A549 (cell line): Measurements from ENCODE around the gene HRH4. TPM values are rescaled to one million over a fixed set of nuclear protein-coding genes. Genes with fewer than 3 reads are reported as not detected.

Source experiments
- ATAC-seq, 2 experiments: fragments of 200-7000 bp in 1 of 2; fragments of >200 bp in 1 of 2; cut with Nextera tagmentation in 1 of 2; cut with Tn5 transposase in 1 of 2; 3 replicates each; pipeline versions ENCODE4 v1.8.0 to v1.9.1; 2018 to 2020; ENCODE audit warnings: mild to moderate bottlenecking in 1 of 2, moderate library complexity in 1 of 2
- CTCF ChIA-PET: fragments of 300-600 bp; sonication (Branson Sonifier 250); formaldehyde crosslinking; extraction: SDS; loops from one replicate; lab custom pipeline; 2021; ENCODE audit warnings: antibody characterized with exemption, inconsistent platforms; lab: Yijun Ruan, JAX
- POLR2A ChIA-PET: fragments of 350-600 bp; formaldehyde crosslinking; extraction: SDS; loops from one replicate; lab custom pipeline; 2021; ENCODE audit warnings: antibody characterized with exemption, inconsistent platforms; lab: Yijun Ruan, JAX
- DNase-seq, 2 experiments: peaks; one replicate each; pipeline versions ENCODE4 v3.0.0 to v3.0.0-alpha.2; 2011 to 2016; ENCODE audit warnings: low read depth in 1 of 2, low spot score in 1 of 2
- FAIRE-seq: peaks from 2 replicates; lab custom pipeline; 2011; peaks lifted over from hg19 to GRCh38; lab: Jason Lieb, UNC
- H3K27ac ChIP-seq, 2 experiments: fragments of >200 bp; sonication (Bioruptor Twin); formaldehyde crosslinking; 3 replicates each; pipeline ENCODE4 v1.5.1; 2016 to 2017
- H3K4me1 ChIP-seq: fragments of >200 bp; sonication (Bioruptor Twin); formaldehyde crosslinking; 3 replicates; pipeline ENCODE4 v1.6.1; 2016
- H3K4me2 ChIP-seq: fragments of >200 bp; sonication (Bioruptor Twin); formaldehyde crosslinking; 3 replicates; pipeline ENCODE4 v1.6.1; 2016
- H3K4me3 ChIP-seq: fragments of >200 bp; sonication (Bioruptor Twin); formaldehyde crosslinking; 3 replicates; pipeline ENCODE4 v1.5.1; 2016
- H3K9me3 ChIP-seq: fragments of >200 bp; sonication (Bioruptor Twin); formaldehyde crosslinking; 3 replicates; pipeline ENCODE4 v1.6.1; 2016
- BHLHE40 ChIP-seq: IDR thresholded peaks from 2 replicates; pipeline ENCODE4 v1.6.1; 2012; ENCODE audit warnings: low read depth, low read length, inconsistent platforms
- CEBPB ChIP-seq, 2 experiments: fragments of >200 bp in 1 of 2; sonication (Bioruptor Twin) in 1 of 2; formaldehyde crosslinking in 1 of 2; IDR thresholded peaks; 2 replicates each; pipeline ENCODE4 v1.6.1; 2012 to 2016
- CHD4 ChIP-seq: fragments of 200-600 bp; sonication (generic); IDR thresholded peaks from 2 replicates; pipeline ENCODE4 v1.6.1; 2016; ENCODE audit warnings: antibody characterized with exemption, mild to moderate bottlenecking, borderline replicate concordance
- EP300 ChIP-seq, 2 experiments: fragments of >200 bp; sonication (Bioruptor Twin); formaldehyde crosslinking; IDR thresholded peaks; 2 replicates in 1 of 2; 3 replicates in 1 of 2; pipeline ENCODE4 v1.6.1; 2016 to 2017
- JUNB ChIP-seq: fragments of >200 bp; sonication (Bioruptor Twin); formaldehyde crosslinking; IDR thresholded peaks from 2 replicates; pipeline ENCODE4 v1.6.1; 2016
- MYC ChIP-seq: IDR thresholded peaks from 2 replicates; pipeline ENCODE4 v1.6.1; 2012; ENCODE audit warnings: mild to moderate bottlenecking, inconsistent platforms, low read length, improper control_type of control experiment, borderline replicate concordance
- POLR2AphosphoS2 ChIP-seq: conservative IDR thresholded peaks from 2 replicates; pipeline ENCODE4 v1.6.1; 2012; ENCODE audit warnings: low read length, improper control_type of control experiment, inconsistent platforms
- RARB ChIP-seq: fragments of 250-450 bp; sonication (Bioruptor Pico); IDR thresholded peaks from 2 replicates; pipeline ENCODE4 v1.8.0; 2021; ENCODE audit warnings: mild to moderate bottlenecking, moderate library complexity
- RCOR1 ChIP-seq: fragments of 150-350 bp; IDR thresholded peaks from 2 replicates; pipeline ENCODE4 v1.6.1; 2014; ENCODE audit warnings: antibody characterized with exemption, low read length, low read depth
- ZFP36 ChIP-seq: fragments of 450-650 bp; IDR thresholded peaks from 2 replicates; pipeline ENCODE4 v1.6.1; 2014; ENCODE audit warnings: borderline replicate concordance; ENCODE audit not compliant: partially characterized antibody
- WGBS: methylation state at CpG from one replicate; pipeline ENCODE4 v1.1.6; 2017; ENCODE audit errors: missing lambda C conversion rate; 5-methylcytosine and 5-hydroxymethylcytosine counted together
- polyA plus RNA-seq, 4 experiments: library from polyadenylated mRNA; depleted of rRNA in 3 of 4; stranded (reverse); fragments of >200 nt; fragmentation: RNase III in 1 of 4; extraction: RNeasy Plus Mini Kit Qiagen cat#74134 plus additional on column Dnase treatment in 1 of 4; gene quantifications; 2 replicates in 3 of 4; 3 replicates in 1 of 4; pipeline ENCODE4 v1.2.3, GENCODE V29; 2011 to 2017
- TF ChIP-seq, protein P1 (sequence below): fragments of 250-450 bp; sonication (Bioruptor Pico); IDR thresholded peaks from 2 replicates; pipeline ENCODE4 v1.5.0; 2020; ENCODE audit warnings: low read depth, mild to moderate bottlenecking, moderate library complexity
- TF ChIP-seq, protein P2 (sequence below): fragments of >200 bp; sonication (Bioruptor Twin); formaldehyde crosslinking; IDR thresholded peaks from 3 replicates; pipeline ENCODE4 v1.5.1; 2016
- TF ChIP-seq, protein P3 (sequence below): fragments of 450-650 bp; IDR thresholded peaks from 2 replicates; pipeline ENCODE4 v1.6.1; 2014; ENCODE audit warnings: antibody characterized with exemption
- TF ChIP-seq, protein P4 (sequence below): fragments of >200 bp; sonication (Bioruptor Twin); formaldehyde crosslinking; IDR thresholded peaks from 3 replicates; pipeline ENCODE4 v1.6.1; 2016
- TF ChIP-seq, protein P5 (sequence below): IDR thresholded peaks from 2 replicates; pipeline ENCODE4 v1.6.1; 2012

Gene HRH4
- polyA plus RNA-seq, 2 of the 4 experiments (the other 2 are of a cell fraction): 0.04 to 0.08 TPM

DNA sequence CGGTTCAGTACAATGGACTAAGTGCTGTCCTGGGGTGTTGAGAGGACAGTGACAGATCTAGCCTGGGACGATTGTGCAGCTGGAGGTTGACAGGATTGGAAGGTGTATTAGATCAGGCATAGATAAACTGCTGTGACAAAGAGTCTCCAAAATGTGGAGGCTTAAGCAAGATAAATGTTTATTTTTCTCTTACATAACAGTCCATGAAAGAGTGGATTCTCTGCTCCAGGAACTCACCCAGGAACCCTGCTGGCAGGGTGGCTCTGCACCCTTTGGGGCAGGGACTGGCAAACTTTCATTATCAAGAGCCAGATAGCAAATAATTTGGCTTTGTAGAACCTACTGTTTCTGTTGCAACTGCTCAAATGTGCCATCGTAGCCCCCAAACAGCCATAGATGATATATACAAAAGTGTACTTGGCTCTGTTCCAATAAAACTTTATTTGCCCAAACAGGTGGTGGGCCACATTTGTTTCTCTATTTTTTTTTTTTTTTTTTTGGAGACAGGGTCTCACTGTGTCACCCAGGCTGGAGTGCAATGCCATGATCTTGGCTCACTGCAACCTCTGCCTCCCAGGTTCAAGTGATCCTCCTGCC lies 9.7 kb downstream of the HRH4 start:
- WGBS: 50% methylated on average over 3 of the region's 3 CpGs
- CTCF ChIA-PET: interaction anchor here (0.7 to 1.0 kb wide), 3 partner anchors 23 to 319 kb away, joined by 3 read pairs; no protein-coding TSS in a partner anchor
- no peak for DNase-seq
- Histone ChIP-seq H3K9me3 (no peaks in the 10 kb centered on the region), H3K4me2 (no peak overlapping the region), H3K4me1 (no peaks in the 10 kb centered on the region), H3K4me3 (no peak overlapping the region), H3K27ac (no peak overlapping the region)
- ATAC-seq: no peak
- TF ChIP-seq, protein P1, sequence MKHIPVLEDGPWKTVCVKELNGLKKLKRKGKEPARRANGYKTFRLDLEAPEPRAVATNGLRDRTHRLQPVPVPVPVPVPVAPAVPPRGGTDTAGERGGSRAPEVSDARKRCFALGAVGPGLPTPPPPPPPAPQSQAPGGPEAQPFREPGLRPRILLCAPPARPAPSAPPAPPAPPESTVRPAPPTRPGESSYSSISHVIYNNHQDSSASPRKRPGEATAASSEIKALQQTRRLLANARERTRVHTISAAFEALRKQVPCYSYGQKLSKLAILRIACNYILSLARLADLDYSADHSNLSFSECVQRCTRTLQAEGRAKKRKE (CRISPR knock-in tag): no peak
- TF ChIP-seq EP300 (IDR thresholded peaks at IDR 0.05): no peak
- TF ChIP-seq, protein P2, sequence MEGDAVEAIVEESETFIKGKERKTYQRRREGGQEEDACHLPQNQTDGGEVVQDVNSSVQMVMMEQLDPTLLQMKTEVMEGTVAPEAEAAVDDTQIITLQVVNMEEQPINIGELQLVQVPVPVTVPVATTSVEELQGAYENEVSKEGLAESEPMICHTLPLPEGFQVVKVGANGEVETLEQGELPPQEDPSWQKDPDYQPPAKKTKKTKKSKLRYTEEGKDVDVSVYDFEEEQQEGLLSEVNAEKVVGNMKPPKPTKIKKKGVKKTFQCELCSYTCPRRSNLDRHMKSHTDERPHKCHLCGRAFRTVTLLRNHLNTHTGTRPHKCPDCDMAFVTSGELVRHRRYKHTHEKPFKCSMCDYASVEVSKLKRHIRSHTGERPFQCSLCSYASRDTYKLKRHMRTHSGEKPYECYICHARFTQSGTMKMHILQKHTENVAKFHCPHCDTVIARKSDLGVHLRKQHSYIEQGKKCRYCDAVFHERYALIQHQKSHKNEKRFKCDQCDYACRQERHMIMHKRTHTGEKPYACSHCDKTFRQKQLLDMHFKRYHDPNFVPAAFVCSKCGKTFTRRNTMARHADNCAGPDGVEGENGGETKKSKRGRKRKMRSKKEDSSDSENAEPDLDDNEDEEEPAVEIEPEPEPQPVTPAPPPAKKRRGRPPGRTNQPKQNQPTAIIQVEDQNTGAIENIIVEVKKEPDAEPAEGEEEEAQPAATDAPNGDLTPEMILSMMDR: no peak
- no peak for TF ChIP-seq MYC
- no peak for TF ChIP-seq JUNB
- TF ChIP-seq RCOR1: no peak
- TF ChIP-seq, protein P3, sequence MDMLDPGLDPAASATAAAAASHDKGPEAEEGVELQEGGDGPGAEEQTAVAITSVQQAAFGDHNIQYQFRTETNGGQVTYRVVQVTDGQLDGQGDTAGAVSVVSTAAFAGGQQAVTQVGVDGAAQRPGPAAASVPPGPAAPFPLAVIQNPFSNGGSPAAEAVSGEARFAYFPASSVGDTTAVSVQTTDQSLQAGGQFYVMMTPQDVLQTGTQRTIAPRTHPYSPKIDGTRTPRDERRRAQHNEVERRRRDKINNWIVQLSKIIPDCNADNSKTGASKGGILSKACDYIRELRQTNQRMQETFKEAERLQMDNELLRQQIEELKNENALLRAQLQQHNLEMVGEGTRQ: no peak
- TF ChIP-seq POLR2AphosphoS2: no peak
- TF ChIP-seq ZFP36: no peak
- FAIRE-seq: no peak
- POLR2A ChIA-PET: no interaction called here

DNA sequence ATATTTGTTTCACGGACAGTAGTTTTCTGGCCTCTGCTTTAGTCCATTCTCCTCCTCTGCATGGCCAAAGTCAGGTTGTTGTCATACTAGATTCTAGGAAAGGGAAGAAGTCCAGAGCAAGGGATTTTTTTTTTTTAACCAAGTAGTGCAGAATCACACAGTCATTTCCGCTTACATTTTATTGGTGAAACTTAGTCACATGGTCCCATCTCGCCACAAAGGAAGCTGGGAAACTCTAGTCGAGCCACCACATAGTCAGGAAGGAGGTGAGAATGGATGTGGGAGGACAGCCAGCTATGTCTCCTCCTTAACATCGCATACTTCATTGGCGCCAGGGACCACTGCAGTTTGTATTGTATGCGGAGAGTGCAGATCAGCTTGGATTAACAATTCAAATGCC lies 10.4 kb downstream of the HRH4 start:
- CTCF ChIA-PET: interaction anchor here (0.6 to 0.7 kb wide), 3 partner anchors 113 to 1788 kb away, joined by 3 read pairs; no protein-coding TSS in a partner anchor
- POLR2A ChIA-PET: no interaction called here

More for the DNA sequence above, 10.4 kb downstream of the HRH4 start:
- no peaks in the 10 kb centered on the region for H3K4me1 ChIP-seq
- no peaks in the 10 kb centered on the region for H3K9me3 ChIP-seq
- no peak overlapping the region for H3K4me3 ChIP-seq
- DNase-seq (no peak), ATAC-seq (no peak), FAIRE-seq (no peak)
- H3K4me2 ChIP-seq: no peak overlapping the region
- H3K27ac ChIP-seq: no peak overlapping the region
- TF ChIP-seq, protein P2: no peak
- TF ChIP-seq CEBPB (IDR thresholded peaks at IDR 0.05) (no peak), RARB (no peak), BHLHE40 (no peak), CHD4 (no peak)
- TF ChIP-seq, protein P4, sequence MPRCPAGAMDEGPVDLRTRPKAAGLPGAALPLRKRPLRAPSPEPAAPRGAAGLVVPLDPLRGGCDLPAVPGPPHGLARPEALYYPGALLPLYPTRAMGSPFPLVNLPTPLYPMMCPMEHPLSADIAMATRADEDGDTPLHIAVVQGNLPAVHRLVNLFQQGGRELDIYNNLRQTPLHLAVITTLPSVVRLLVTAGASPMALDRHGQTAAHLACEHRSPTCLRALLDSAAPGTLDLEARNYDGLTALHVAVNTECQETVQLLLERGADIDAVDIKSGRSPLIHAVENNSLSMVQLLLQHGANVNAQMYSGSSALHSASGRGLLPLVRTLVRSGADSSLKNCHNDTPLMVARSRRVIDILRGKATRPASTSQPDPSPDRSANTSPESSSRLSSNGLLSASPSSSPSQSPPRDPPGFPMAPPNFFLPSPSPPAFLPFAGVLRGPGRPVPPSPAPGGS: no peak
- TF ChIP-seq, protein P5, sequence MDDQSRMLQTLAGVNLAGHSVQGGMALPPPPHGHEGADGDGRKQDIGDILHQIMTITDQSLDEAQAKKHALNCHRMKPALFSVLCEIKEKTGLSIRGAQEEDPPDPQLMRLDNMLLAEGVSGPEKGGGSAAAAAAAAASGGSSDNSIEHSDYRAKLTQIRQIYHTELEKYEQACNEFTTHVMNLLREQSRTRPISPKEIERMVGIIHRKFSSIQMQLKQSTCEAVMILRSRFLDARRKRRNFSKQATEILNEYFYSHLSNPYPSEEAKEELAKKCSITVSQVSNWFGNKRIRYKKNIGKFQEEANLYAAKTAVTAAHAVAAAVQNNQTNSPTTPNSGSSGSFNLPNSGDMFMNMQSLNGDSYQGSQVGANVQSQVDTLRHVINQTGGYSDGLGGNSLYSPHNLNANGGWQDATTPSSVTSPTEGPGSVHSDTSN: no peak
- TF ChIP-seq, protein P3: no peak
- 87% methylated on average over 7 of the region's 7 CpGs for WGBS
